Testis (tissue), 3 donors: ENCODE results near the gene ERBB2. TPM values are rescaled to one million over a fixed set of nuclear protein-coding genes. Genes with fewer than 3 reads are reported as not detected.

Source experiments
- DNase-seq: peaks from one replicate; pipeline ENCODE4 v3.0.0-alpha.2; 2019
- H3K27ac ChIP-seq, 2 donors: fragments of 200-600 bp; sonication (generic); one replicate each; pipeline ENCODE4 v1.5.1; 2019
- H3K27me3 ChIP-seq: fragments of 200-600 bp; sonication (generic); one replicate; pipeline ENCODE4 v1.5.1; 2019
- H3K36me3 ChIP-seq: fragments of 200-600 bp; sonication (generic); one replicate; pipeline ENCODE4 v1.5.1; 2017; ENCODE audit warnings: low read depth; ENCODE audit errors: missing control alignments
- H3K4me1 ChIP-seq: fragments of 200-600 bp; sonication (generic); one replicate; pipeline ENCODE4 v1.5.1; 2019
- H3K4me3 ChIP-seq, 2 donors: fragments of 200-600 bp; sonication (generic); one replicate each; pipeline ENCODE4 v1.5.1; 2017 to 2019
- H3K9me3 ChIP-seq: fragments of 200-600 bp; sonication (generic); one replicate; pipeline ENCODE4 v1.5.1; 2017
- POLR2A ChIP-seq: fragments of 450-650 bp; IDR thresholded peaks from one replicate; pipeline ENCODE4 v1.6.1; 2017; ENCODE audit warnings: antibody characterized with exemption, mild to moderate bottlenecking, moderate library complexity
- WGBS, 2 donors: methylation state at CpG; one replicate each; pipeline ENCODE4 v1.1.5; 2018; 5-methylcytosine and 5-hydroxymethylcytosine counted together
- intact Hi-C: fragments of 100-400 bp; cut with DNase I; formaldehyde crosslinking; loops from one replicate; pipeline ENCODE4 v1.15.1; 2023; ENCODE audit warnings: low total_unique reads
- polyA plus RNA-seq: library from polyadenylated mRNA; stranded (reverse); fragments of 350-450 nt; fragmentation: Illumina TruSeq; extraction: RNeasy Lipid Tissue Mini Kit (QIAGEN cat#74804); gene quantifications from one replicate; pipeline ENCODE4 v1.2.3, GENCODE V29; 2014; ENCODE audit warnings: low read depth, low replicate concordance; ENCODE audit not compliant: insufficient read depth
- total RNA-seq, 2 donors: library from RNA; depleted of rRNA; stranded (reverse); fragments of >200 nt; gene quantifications; one replicate each; pipeline ENCODE4 v1.2.3, GENCODE V29; 2016
- TF ChIP-seq, protein P1 (sequence below), 3 experiments: fragments of 450-650 bp in 2 of 3; fragments of 200-600 bp in 1 of 3; sonication (generic) in 1 of 3; IDR thresholded peaks; one replicate each; pipeline ENCODE4 v1.5.1; 2016 to 2019; ENCODE audit warnings: antibody characterized with exemption in 3 of 3, mild to moderate bottlenecking in 2 of 3, moderate library complexity in 1 of 3

Gene ERBB2
- total and polyA plus RNA-seq, 3 donors from 2014 or later: 32.1 to 40.0 (median 32.1) TPM

GRCh38 chr17:39703913-39704312 lies 4.0 kb downstream of the ERBB2 start:
- intact Hi-C loops: no loop called here
- Histone ChIP-seq H3K4me3 (no peak overlapping the region), H3K27me3 (no peaks in the 10 kb centered on the region), H3K27ac (no peak overlapping the region), H3K4me1 (no peaks in the 10 kb centered on the region), H3K36me3 (no peaks in the 10 kb centered on the region), H3K9me3 (no peaks in the 10 kb centered on the region)
- no peak for DNase-seq
- no peak for TF ChIP-seq POLR2A
- TF ChIP-seq, protein P1, sequence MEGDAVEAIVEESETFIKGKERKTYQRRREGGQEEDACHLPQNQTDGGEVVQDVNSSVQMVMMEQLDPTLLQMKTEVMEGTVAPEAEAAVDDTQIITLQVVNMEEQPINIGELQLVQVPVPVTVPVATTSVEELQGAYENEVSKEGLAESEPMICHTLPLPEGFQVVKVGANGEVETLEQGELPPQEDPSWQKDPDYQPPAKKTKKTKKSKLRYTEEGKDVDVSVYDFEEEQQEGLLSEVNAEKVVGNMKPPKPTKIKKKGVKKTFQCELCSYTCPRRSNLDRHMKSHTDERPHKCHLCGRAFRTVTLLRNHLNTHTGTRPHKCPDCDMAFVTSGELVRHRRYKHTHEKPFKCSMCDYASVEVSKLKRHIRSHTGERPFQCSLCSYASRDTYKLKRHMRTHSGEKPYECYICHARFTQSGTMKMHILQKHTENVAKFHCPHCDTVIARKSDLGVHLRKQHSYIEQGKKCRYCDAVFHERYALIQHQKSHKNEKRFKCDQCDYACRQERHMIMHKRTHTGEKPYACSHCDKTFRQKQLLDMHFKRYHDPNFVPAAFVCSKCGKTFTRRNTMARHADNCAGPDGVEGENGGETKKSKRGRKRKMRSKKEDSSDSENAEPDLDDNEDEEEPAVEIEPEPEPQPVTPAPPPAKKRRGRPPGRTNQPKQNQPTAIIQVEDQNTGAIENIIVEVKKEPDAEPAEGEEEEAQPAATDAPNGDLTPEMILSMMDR (IDR thresholded peaks at IDR 0.05): no peak
- WGBS, 2 donors: 91 to 94% methylated on average over 3 to 5 of the region's 5 CpGs

GRCh38 chr17:39704821-39705551 lies 5.1 kb downstream of the ERBB2 start:
- WGBS, 2 donors: 53 to 75% methylated on average over 6 to 11 of the region's 11 CpGs
- TF ChIP-seq, protein P1 (IDR thresholded peaks at IDR 0.05): no peak
- no peak for TF ChIP-seq POLR2A
- DNase-seq: no peak
- intact Hi-C loops: no loop called here
- no peaks in the 10 kb centered on the region for H3K4me1 ChIP-seq
- no peak overlapping the region for H3K27ac ChIP-seq
- H3K9me3 ChIP-seq: no peaks in the 10 kb centered on the region
- H3K4me3 ChIP-seq: no peak overlapping the region
- H3K36me3 ChIP-seq: no peaks in the 10 kb centered on the region
- no peaks in the 10 kb centered on the region for H3K27me3 ChIP-seq

GRCh38 chr17:39705786-39706348 lies 6.0 kb downstream of the ERBB2 start:
- Histone ChIP-seq H3K27ac (no peak overlapping the region), H3K4me1 (no peaks in the 10 kb centered on the region), H3K36me3 (no peaks in the 10 kb centered on the region), H3K9me3 (no peaks in the 10 kb centered on the region), H3K27me3 (no peaks in the 10 kb centered on the region), H3K4me3 (no peak overlapping the region)
- intact Hi-C loops: no loop called here
- TF ChIP-seq POLR2A: no peak
- TF ChIP-seq, protein P1 (IDR thresholded peaks at IDR 0.05): no peak
- no peak for DNase-seq
- 81 to 97% methylated on average over 6 to 12 of the region's 12 CpGs for WGBS, 2 donors

GRCh38 chr17:39706383-39706782 lies 6.5 kb downstream of the ERBB2 start:
- H3K36me3 ChIP-seq: no peaks in the 10 kb centered on the region
- no peak overlapping the region for H3K27ac ChIP-seq
- DNase-seq: no peak

More at GRCh38 chr17:39706383-39706782, 6.5 kb downstream of the ERBB2 start:
- no peaks in the 10 kb centered on the region for H3K4me1 ChIP-seq
- H3K9me3 ChIP-seq: no peaks in the 10 kb centered on the region
- WGBS, 2 donors: 86 to 89% methylated on average over 8 of the region's 8 CpGs
- no peaks in the 10 kb centered on the region for H3K27me3 ChIP-seq
- no peak overlapping the region for H3K4me3 ChIP-seq
- intact Hi-C loops: no loop called here
- TF ChIP-seq, protein P1 (IDR thresholded peaks at IDR 0.05): no peak
- TF ChIP-seq POLR2A: no peak
